K562 (cell line): ENCODE results near the gene IQCM. TPM values are rescaled to one million over a fixed set of nuclear protein-coding genes. Genes with fewer than 3 reads are reported as not detected.

Experiments used
- ATAC-seq: fragments of 200-7000 bp; cut with Tn5 transposase; 3 replicates; pipeline ENCODE4 v1.9.1; 2020; ENCODE audit warnings: moderate library complexity
- BruUV-seq: library from RNA; stranded (reverse); fragments of 400-500 nt; replicated peaks from 2 replicates; lab custom pipeline; 2021; lab: Mats Ljungman, UMichigan
- CTCF ChIA-PET: fragments of 300-600 bp; formaldehyde crosslinking; extraction: SDS; loops from one replicate; lab custom pipeline; 2021; ENCODE audit warnings: low intra/inter-chr PET ratio; lab: Yijun Ruan, JAX
- POLR2A ChIA-PET: fragments of 300-600, 350-650 bp; sonication (Branson Sonifier 250); formaldehyde crosslinking; extraction: SDS; loops from one replicate; lab custom pipeline; 2021; ENCODE audit warnings: antibody characterized with exemption, inconsistent platforms; lab: Yijun Ruan, JAX
- DNase-seq, 4 experiments: peaks; one replicate each; pipeline versions ENCODE4 v3.0.0 to v3.0.0-alpha.2; 2011 to 2018; ENCODE audit warnings: low spot score in 3 of 4, mixed read lengths in 3 of 4; ENCODE audit errors: extremely low read depth in 1 of 4
- FAIRE-seq: peaks from 2 replicates; lab custom pipeline; 2011; peaks lifted over from hg19 to GRCh38; lab: Jason Lieb, UNC
- H2AFZ ChIP-seq: 2 replicates; pipeline ENCODE4 v1.6.0; 2011; ENCODE audit warnings: low read depth, low read length, control low read depth, inconsistent platforms
- H3K27ac ChIP-seq: fragments of 200-600 bp; 3 replicates; pipeline ENCODE4 v1.8.0; 2011; ENCODE audit warnings: low read depth, mild to moderate bottlenecking, control low read depth, inconsistent platforms, low read length, moderate library complexity, mixed read lengths; ENCODE audit errors: extremely low read depth
- H3K27me3 ChIP-seq, 2 experiments: fragments of 300-600 bp in 1 of 2; 2 replicates in 1 of 2; 3 replicates in 1 of 2; pipeline versions ENCODE4 v1.6.0 to v1.8.0; 2011; ENCODE audit warnings: inconsistent platforms in 2 of 2, low read length in 2 of 2, mild to moderate bottlenecking in 1 of 2, mixed read lengths in 1 of 2, moderate library complexity in 1 of 2; ENCODE audit not compliant: control insufficient read depth in 2 of 2, insufficient read depth in 2 of 2
- H3K36me3 ChIP-seq: fragments of 300-600 bp; 3 replicates; pipeline ENCODE4 v1.8.0; 2011; ENCODE audit warnings: mild to moderate bottlenecking, low read length, inconsistent platforms; ENCODE audit not compliant: control insufficient read depth, insufficient read depth
- H3K4me1 ChIP-seq, 2 experiments: fragments of 200-600 bp in 1 of 2; replicated peaks in 1 of 2; 2 replicates in 1 of 2; 3 replicates in 1 of 2; pipeline versions ENCODE4 v1.5.1 to v1.8.0; 2011; ENCODE audit warnings: inconsistent platforms in 2 of 2, low read length in 2 of 2, mild to moderate bottlenecking in 1 of 2, mixed read lengths in 1 of 2, moderate library complexity in 1 of 2; ENCODE audit not compliant: control insufficient read depth in 2 of 2, insufficient read depth in 2 of 2
- H3K4me2 ChIP-seq: 2 replicates; pipeline ENCODE4 v1.6.1; 2011; ENCODE audit warnings: low read length, control low read depth, inconsistent platforms, mixed read lengths; ENCODE audit not compliant: insufficient read depth
- H3K4me3 ChIP-seq: fragments of 200-600 bp; sonication (generic), shearing (Covaris generic); 2 replicates; pipeline ENCODE4 v1.5.1; 2016; ENCODE audit warnings: control low read depth, inconsistent platforms
- H3K79me2 ChIP-seq: fragments of 200-600 bp; 3 replicates; pipeline ENCODE4 v1.8.0; 2011; ENCODE audit warnings: low read length, inconsistent platforms; ENCODE audit not compliant: control insufficient read depth, insufficient read depth
- H3K9ac ChIP-seq, 2 experiments: 2 replicates each; pipeline versions ENCODE4 v1.6.0 to v1.6.1; 2011; ENCODE audit warnings: low read depth in 2 of 2, low read length in 2 of 2, control low read depth in 1 of 2, inconsistent platforms in 1 of 2, mild to moderate bottlenecking in 1 of 2, mixed read lengths in 1 of 2; ENCODE audit not compliant: insufficient read depth in 1 of 2
- H3K9me1 ChIP-seq: one replicate; pipeline ENCODE4 v1.6.0; 2011; ENCODE audit warnings: inconsistent platforms, mild to moderate bottlenecking, low read length, moderate library complexity; ENCODE audit not compliant: control insufficient read depth, insufficient read depth
- H3K9me3 ChIP-seq: replicated peaks from 2 replicates; pipeline ENCODE4 v1.5.1; 2011; ENCODE audit warnings: low read depth, low read length, inconsistent platforms; ENCODE audit not compliant: control insufficient read depth, insufficient read depth
- H4K20me1 ChIP-seq: replicated peaks from 2 replicates; pipeline ENCODE4 v1.6.1; 2011; ENCODE audit warnings: low read length, inconsistent platforms, mixed read lengths; ENCODE audit not compliant: control insufficient read depth, insufficient read depth
- AFF1 ChIP-seq, 2 experiments: fragments of 450-650 bp; IDR thresholded peaks; 2 replicates each; pipeline ENCODE4 v1.6.1; 2018; ENCODE audit warnings: mild to moderate bottlenecking in 2 of 2, low read depth in 1 of 2; ENCODE audit not compliant: partially characterized antibody in 2 of 2
- ARID3A ChIP-seq: IDR thresholded peaks from 2 replicates; pipeline ENCODE4 v1.6.1; 2012; ENCODE audit warnings: low read depth, low read length, improper control_type of control experiment, borderline replicate concordance
- HIVEP1 ChIP-seq: fragments of 250-450 bp; sonication (Bioruptor Pico); IDR thresholded peaks from 2 replicates; pipeline ENCODE4 v1.4.0; 2020; ENCODE audit warnings: mild to moderate bottlenecking
- RBM15 ChIP-seq: fragments of 200-400 bp; formaldehyde crosslinking; IDR thresholded peaks from 2 replicates; pipeline ENCODE4 v1.6.1; 2018; ENCODE audit warnings: mild to moderate bottlenecking, low read length, moderate library complexity; ENCODE audit not compliant: insufficient read depth
- YBX1 ChIP-seq: fragments of 450-650 bp; IDR thresholded peaks from 2 replicates; pipeline ENCODE4 v1.7.1; 2016; ENCODE audit warnings: mild to moderate bottlenecking
- ZNF197 ChIP-seq: fragments of 200-800 bp; sonication (Bioruptor generic); IDR thresholded peaks from 2 replicates; pipeline ENCODE4 v1.6.1; 2016; ENCODE audit warnings: low read depth, missing genetic modification characterization, missing compliant biosample characterization
- ZNF239 ChIP-seq: fragments of 250-450 bp; sonication (Bioruptor Pico); IDR thresholded peaks from 2 replicates; pipeline ENCODE4 v1.4.0; 2020; ENCODE audit warnings: mild to moderate bottlenecking
- ZNF318 ChIP-seq, 2 experiments: fragments of 450-650 bp; IDR thresholded peaks; 2 replicates each; pipeline ENCODE4 v1.6.1; 2016; ENCODE audit warnings: mild to moderate bottlenecking in 2 of 2, borderline replicate concordance in 1 of 2, low read depth in 1 of 2, moderate library complexity in 1 of 2
- WGBS: fragments of 100-300 bp; shearing (Covaris generic); methylation state at CpG from one replicate; pipeline ENCODE4 v1.1.6; 2016; ENCODE audit warnings: low coverage, mixed read lengths; ENCODE audit not compliant: insufficient coverage; ENCODE audit errors: missing lambda C conversion rate; 5-methylcytosine and 5-hydroxymethylcytosine counted together
- in situ Hi-C: fragments of 300-500 bp; cut with MboI; formaldehyde crosslinking; loops from 4 replicates; pipeline ENCODE4 v1.15.0; 2018; ENCODE audit warnings: inconsistent platforms, mixed read lengths
- intact Hi-C: fragments of 100-400 bp; cut with micrococcal nuclease; formaldehyde crosslinking; loops from 2 replicates; pipeline ENCODE4 v1.14.2; 2022
- polyA plus RNA-seq, 8 experiments: library from polyadenylated mRNA; depleted of rRNA in 4 of 8; stranded (reverse) in 5 of 8; unstranded in 3 of 8; fragments of >200 nt; fragmentation: Nextera tagmentation in 2 of 8; fragmentation: Illumina TruSeq in 1 of 8; extraction: Ambion mirVana in 2 of 8; extraction: Trizol in 1 of 8; gene quantifications; 2 replicates each; pipeline versions ENCODE4 v1.2.1 to v1.2.3, GENCODE V29; 2011 to 2014; ENCODE audit warnings: inconsistent platforms in 1 of 8, missing spikeins in 1 of 8
- total RNA-seq, 7 experiments: library from RNA; depleted of rRNA in 6 of 7; stranded (reverse); fragments of >200 nt in 6 of 7; fragmentation: Illumina TruSeq in 2 of 7; extraction: Trizol in 2 of 7; gene quantifications; 2 replicates each; pipeline versions ENCODE4 v1.2.1 to v1.2.3, GENCODE V29; 2011 to 2021; ENCODE audit warnings: low replicate concordance in 1 of 7

The IQCM gene
- total and polyA plus RNA-seq, 9 of the 15 experiments (the other 6 are each of a cell fraction or from before 2014, with no cell fraction given) = not detected

GRCh38 chr4:149426461-149426860, 389.2 kb downstream of the IQCM start:
- H4K20me1 ChIP-seq = no peaks in the 10 kb centered on the region
- no peak overlapping the region for H3K9ac ChIP-seq
- H3K4me2 ChIP-seq = no peak overlapping the region
- H3K36me3 ChIP-seq = no peaks in the 10 kb centered on the region
- H2AFZ ChIP-seq = no peak overlapping the region
- FAIRE-seq = no peak
- BruUV-seq = no TSS peak
- H3K4me1 ChIP-seq = no peaks in the 10 kb centered on the region
- no peaks in the 10 kb centered on the region for H3K27me3 ChIP-seq
- H3K27ac ChIP-seq = no peak overlapping the region
- H3K9me3 ChIP-seq = no peaks in the 10 kb centered on the region; the same call in 1 of the 2 replicates
- no peak for ATAC-seq
- in situ Hi-C loops = no loop called here
- POLR2A ChIA-PET = no interaction called here
- DNase-seq = no peak
- H3K4me3 ChIP-seq = no peak overlapping the region
- H3K79me2 ChIP-seq = no peaks in the 10 kb centered on the region
- H3K9me1 ChIP-seq = no peaks in the 10 kb centered on the region
- CTCF ChIA-PET = no interaction called here
- 8% methylated on average over 1 of the region's 1 CpG for WGBS
- intact Hi-C loops = no loop called here
- no peak for TF ChIP-seq YBX1
- TF ChIP-seq HIVEP1 = no peak
- TF ChIP-seq AFF1 (IDR thresholded peaks at IDR 0.05; ENCODE audit: low read depth in 1 of 2, partially characterized antibody in 2 of 2) = no peak
- TF ChIP-seq RBM15 = no peak
- no peak for TF ChIP-seq ZNF318 (IDR thresholded peaks at IDR 0.05; ENCODE audit: borderline replicate concordance in 1 of 2, low read depth in 1 of 2)
- no peak for TF ChIP-seq ZNF239
- no peak for TF ChIP-seq ARID3A
- TF ChIP-seq ZNF197 (CRISPR knock-in tag) = no peak
